ENCODE data around the gene PLCB4.

DNA sequence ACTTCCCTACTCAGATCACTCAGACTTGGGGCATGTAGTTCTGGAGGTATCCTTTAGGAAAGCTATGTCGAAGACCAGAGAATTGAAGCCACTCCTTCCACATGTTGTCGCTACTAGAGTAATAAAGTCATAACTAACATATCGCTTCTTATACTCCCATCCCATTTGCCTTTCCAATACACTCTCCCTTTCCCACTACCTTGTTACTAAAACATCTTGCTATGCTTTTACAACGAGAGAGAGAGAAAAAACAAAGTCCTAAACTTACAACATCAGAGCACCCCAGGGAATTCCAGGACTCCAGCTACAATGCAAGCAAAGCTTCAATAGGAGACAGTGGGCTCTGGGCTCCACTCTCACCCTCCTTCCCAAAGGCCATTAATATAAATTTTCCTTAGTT is 440.4 kb downstream of the PLCB4 start:
- TF ChIP-seq, protein P1, sequence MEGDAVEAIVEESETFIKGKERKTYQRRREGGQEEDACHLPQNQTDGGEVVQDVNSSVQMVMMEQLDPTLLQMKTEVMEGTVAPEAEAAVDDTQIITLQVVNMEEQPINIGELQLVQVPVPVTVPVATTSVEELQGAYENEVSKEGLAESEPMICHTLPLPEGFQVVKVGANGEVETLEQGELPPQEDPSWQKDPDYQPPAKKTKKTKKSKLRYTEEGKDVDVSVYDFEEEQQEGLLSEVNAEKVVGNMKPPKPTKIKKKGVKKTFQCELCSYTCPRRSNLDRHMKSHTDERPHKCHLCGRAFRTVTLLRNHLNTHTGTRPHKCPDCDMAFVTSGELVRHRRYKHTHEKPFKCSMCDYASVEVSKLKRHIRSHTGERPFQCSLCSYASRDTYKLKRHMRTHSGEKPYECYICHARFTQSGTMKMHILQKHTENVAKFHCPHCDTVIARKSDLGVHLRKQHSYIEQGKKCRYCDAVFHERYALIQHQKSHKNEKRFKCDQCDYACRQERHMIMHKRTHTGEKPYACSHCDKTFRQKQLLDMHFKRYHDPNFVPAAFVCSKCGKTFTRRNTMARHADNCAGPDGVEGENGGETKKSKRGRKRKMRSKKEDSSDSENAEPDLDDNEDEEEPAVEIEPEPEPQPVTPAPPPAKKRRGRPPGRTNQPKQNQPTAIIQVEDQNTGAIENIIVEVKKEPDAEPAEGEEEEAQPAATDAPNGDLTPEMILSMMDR (IDR thresholded peaks at IDR 0.05), result no peak
- no peak for TF ChIP-seq EZH2 (IDR thresholded peaks at IDR 0.05)
- no peak for TF ChIP-seq EZH2phosphoT487 (IDR thresholded peaks at IDR 0.05)
